Measurements from ENCODE around the gene KCNH1. TPM values are rescaled to one million over a fixed set of nuclear protein-coding genes. Genes with fewer than 3 reads are reported as not detected.

Gene KCNH1
- total and polyA plus RNA-seq, 4 donors: not detected

DNA sequence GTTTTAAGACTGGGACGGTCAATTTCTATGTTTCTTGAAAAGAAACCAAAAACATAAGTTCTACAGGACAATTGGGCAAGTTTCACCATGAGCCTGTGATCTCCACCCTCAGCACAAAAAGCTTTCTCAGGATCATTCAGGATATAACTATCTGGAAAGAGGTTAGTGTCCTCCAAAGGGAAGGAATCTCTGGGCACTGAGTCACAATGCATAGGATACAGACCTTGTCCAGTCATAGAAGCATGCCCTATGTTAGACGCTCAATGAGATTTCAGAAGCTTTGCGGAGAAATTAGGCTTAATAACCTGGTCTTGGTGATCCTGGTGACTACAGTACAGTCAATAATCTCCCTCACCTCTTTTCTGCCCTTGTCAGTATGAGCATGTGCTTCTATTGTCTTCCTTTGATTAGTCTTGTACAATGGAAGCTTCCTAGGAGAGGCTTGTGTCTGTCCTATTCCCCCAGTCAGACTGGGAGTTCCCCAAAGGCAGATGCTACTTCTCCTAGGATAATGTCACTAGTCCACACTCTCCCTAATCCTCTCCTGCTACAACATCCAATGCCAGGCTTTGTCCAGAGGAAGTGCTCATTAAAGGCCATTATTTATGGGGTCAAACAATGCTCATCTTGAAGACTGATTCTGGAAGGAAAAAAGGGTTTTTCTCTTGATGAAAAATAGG is 97.4 kb downstream of the KCNH1 start:
- H3K27ac ChIP-seq (ENCODE audit: low read depth in 1 of 2, low read length in 2 of 2): no peak overlapping the region
- H3K4me1 ChIP-seq (ENCODE audit: control insufficient read depth in 4 of 4, insufficient read depth in 4 of 4, low read length in 3 of 4): no peaks in the 10 kb centered on the region
- H3K36me3 ChIP-seq (ENCODE audit: control insufficient read depth in 4 of 4, insufficient read depth in 3 of 4, low read depth in 1 of 4, low read length in 3 of 4): no peaks in the 10 kb centered on the region
- peaks cover 0 to 4% (median 0%) of the 10 kb centered on the region in 4 donors for H3K9me3 ChIP-seq (ENCODE audit: control insufficient read depth in 4 of 4, low read length in 3 of 4)
- no peak overlapping the region for H3K9ac ChIP-seq (ENCODE audit: low read depth in 1 of 2, low read length in 2 of 2)
- H3K4me3 ChIP-seq (ENCODE audit: low read depth in 1 of 3, low read length in 3 of 3): no peak overlapping the region
- TF ChIP-seq, protein P1, sequence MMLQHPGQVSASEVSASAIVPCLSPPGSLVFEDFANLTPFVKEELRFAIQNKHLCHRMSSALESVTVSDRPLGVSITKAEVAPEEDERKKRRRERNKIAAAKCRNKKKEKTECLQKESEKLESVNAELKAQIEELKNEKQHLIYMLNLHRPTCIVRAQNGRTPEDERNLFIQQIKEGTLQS (IDR thresholded peaks at IDR 0.05): no peak
- TF ChIP-seq HNF4A (conservative IDR thresholded peaks at IDR 0.05) (no peak), GABPA (IDR thresholded peaks at IDR 0.05 in 1 of 2, conservative IDR thresholded peaks at IDR 0.05 in 1 of 2) (no peak), JUND (IDR thresholded peaks at IDR 0.05) (no peak), TAF1 (conservative IDR thresholded peaks at IDR 0.05) (no peak), RAD21 (IDR thresholded peaks at IDR 0.05) (no peak), FOXA1 (IDR thresholded peaks at IDR 0.05) (no peak), SP1 (IDR thresholded peaks at IDR 0.05) (no peak), EGR1 (IDR thresholded peaks at IDR 0.05; ENCODE audit: low read depth in 2 of 2) (no peak), FOXA2 (IDR thresholded peaks at IDR 0.05) (no peak), HNF4G (IDR thresholded peaks at IDR 0.05) (no peak), YY1 (IDR thresholded peaks at IDR 0.05) (no peak), RXRA (IDR thresholded peaks at IDR 0.05) (no peak)
- TF ChIP-seq, protein P2, sequence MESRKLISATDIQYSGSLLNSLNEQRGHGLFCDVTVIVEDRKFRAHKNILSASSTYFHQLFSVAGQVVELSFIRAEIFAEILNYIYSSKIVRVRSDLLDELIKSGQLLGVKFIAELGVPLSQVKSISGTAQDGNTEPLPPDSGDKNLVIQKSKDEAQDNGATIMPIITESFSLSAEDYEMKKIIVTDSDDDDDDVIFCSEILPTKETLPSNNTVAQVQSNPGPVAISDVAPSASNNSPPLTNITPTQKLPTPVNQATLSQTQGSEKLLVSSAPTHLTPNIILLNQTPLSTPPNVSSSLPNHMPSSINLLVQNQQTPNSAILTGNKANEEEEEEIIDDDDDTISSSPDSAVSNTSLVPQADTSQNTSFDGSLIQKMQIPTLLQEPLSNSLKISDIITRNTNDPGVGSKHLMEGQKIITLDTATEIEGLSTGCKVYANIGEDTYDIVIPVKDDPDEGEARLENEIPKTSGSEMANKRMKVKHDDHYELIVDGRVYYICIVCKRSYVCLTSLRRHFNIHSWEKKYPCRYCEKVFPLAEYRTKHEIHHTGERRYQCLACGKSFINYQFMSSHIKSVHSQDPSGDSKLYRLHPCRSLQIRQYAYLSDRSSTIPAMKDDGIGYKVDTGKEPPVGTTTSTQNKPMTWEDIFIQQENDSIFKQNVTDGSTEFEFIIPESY (IDR thresholded peaks at IDR 0.05): no peak
- TF ChIP-seq, protein P3, sequence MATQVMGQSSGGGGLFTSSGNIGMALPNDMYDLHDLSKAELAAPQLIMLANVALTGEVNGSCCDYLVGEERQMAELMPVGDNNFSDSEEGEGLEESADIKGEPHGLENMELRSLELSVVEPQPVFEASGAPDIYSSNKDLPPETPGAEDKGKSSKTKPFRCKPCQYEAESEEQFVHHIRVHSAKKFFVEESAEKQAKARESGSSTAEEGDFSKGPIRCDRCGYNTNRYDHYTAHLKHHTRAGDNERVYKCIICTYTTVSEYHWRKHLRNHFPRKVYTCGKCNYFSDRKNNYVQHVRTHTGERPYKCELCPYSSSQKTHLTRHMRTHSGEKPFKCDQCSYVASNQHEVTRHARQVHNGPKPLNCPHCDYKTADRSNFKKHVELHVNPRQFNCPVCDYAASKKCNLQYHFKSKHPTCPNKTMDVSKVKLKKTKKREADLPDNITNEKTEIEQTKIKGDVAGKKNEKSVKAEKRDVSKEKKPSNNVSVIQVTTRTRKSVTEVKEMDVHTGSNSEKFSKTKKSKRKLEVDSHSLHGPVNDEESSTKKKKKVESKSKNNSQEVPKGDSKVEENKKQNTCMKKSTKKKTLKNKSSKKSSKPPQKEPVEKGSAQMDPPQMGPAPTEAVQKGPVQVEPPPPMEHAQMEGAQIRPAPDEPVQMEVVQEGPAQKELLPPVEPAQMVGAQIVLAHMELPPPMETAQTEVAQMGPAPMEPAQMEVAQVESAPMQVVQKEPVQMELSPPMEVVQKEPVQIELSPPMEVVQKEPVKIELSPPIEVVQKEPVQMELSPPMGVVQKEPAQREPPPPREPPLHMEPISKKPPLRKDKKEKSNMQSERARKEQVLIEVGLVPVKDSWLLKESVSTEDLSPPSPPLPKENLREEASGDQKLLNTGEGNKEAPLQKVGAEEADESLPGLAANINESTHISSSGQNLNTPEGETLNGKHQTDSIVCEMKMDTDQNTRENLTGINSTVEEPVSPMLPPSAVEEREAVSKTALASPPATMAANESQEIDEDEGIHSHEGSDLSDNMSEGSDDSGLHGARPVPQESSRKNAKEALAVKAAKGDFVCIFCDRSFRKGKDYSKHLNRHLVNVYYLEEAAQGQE (IDR thresholded peaks at IDR 0.05): no peak
- TF ChIP-seq, protein P4, sequence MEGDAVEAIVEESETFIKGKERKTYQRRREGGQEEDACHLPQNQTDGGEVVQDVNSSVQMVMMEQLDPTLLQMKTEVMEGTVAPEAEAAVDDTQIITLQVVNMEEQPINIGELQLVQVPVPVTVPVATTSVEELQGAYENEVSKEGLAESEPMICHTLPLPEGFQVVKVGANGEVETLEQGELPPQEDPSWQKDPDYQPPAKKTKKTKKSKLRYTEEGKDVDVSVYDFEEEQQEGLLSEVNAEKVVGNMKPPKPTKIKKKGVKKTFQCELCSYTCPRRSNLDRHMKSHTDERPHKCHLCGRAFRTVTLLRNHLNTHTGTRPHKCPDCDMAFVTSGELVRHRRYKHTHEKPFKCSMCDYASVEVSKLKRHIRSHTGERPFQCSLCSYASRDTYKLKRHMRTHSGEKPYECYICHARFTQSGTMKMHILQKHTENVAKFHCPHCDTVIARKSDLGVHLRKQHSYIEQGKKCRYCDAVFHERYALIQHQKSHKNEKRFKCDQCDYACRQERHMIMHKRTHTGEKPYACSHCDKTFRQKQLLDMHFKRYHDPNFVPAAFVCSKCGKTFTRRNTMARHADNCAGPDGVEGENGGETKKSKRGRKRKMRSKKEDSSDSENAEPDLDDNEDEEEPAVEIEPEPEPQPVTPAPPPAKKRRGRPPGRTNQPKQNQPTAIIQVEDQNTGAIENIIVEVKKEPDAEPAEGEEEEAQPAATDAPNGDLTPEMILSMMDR (IDR thresholded peaks at IDR 0.05; ENCODE audit: low read depth, low read length, missing input control): no peak
- TF ChIP-seq, protein P5, sequence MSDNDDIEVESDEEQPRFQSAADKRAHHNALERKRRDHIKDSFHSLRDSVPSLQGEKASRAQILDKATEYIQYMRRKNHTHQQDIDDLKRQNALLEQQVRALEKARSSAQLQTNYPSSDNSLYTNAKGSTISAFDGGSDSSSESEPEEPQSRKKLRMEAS (IDR thresholded peaks at IDR 0.05): no peak
- DNase-seq (ENCODE audit: low spot score): no peak
- peaks cover 0 to 2% (median 0%) of the 10 kb centered on the region in 4 donors for H3K27me3 ChIP-seq (ENCODE audit: control insufficient read depth in 4 of 4, insufficient read depth in 4 of 4, low read length in 3 of 4)
- 89% methylated on average over 3 of the region's 3 CpGs for WGBS
